ENCODE data around the gene TTI1.

TTI1 gene

DNA sequence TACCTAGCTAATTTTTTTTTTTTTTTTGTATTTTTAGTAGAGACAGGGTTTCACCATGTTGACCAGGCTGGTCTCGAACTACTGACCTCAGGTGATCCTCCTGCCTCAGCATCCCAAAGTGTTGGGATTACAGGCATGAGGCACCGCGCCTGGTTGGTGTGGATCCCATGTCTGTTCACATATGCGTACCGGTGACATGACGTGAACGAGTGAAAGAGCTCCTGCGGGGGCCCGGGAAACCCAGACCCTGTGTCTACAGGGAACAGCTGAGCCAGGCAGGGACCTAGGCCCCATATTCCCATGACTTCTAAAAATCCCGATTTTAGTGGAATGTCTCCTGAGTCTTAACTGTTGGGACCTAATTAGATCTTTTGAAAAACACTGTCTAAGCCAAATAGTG is 97.2 kb downstream of the TTI1 start:
- H3K9ac ChIP-seq (ENCODE audit: low read length), result no peak overlapping the region
- no peak overlapping the region for H3K27ac ChIP-seq (ENCODE audit: low read depth, low read length, poor library complexity, severe bottlenecking)
- H3K36me3 ChIP-seq (ENCODE audit: insufficient read depth, low read length), result no peaks in the 10 kb centered on the region
- H3K4me3 ChIP-seq (ENCODE audit: low read depth, low read length, poor library complexity, severe bottlenecking), result no peak overlapping the region
- H3K4me2 ChIP-seq (ENCODE audit: low read length), result no peak overlapping the region
- no peaks in the 10 kb centered on the region for H3K79me2 ChIP-seq (ENCODE audit: insufficient read depth, low read length)
- no peaks in the 10 kb centered on the region for H3K9me3 ChIP-seq (ENCODE audit: low read length)
- H4K20me1 ChIP-seq (ENCODE audit: insufficient read depth, low read length), result no peaks in the 10 kb centered on the region
- no peak overlapping the region for H2AFZ ChIP-seq (ENCODE audit: low read length)
- H3K4me1 ChIP-seq (ENCODE audit: insufficient read depth, low read length, severe bottlenecking), result no peaks in the 10 kb centered on the region
- no peak for TF ChIP-seq EZH2 (IDR thresholded peaks at IDR 0.05; ENCODE audit: borderline replicate concordance, low read length)
- TF ChIP-seq, protein P1, sequence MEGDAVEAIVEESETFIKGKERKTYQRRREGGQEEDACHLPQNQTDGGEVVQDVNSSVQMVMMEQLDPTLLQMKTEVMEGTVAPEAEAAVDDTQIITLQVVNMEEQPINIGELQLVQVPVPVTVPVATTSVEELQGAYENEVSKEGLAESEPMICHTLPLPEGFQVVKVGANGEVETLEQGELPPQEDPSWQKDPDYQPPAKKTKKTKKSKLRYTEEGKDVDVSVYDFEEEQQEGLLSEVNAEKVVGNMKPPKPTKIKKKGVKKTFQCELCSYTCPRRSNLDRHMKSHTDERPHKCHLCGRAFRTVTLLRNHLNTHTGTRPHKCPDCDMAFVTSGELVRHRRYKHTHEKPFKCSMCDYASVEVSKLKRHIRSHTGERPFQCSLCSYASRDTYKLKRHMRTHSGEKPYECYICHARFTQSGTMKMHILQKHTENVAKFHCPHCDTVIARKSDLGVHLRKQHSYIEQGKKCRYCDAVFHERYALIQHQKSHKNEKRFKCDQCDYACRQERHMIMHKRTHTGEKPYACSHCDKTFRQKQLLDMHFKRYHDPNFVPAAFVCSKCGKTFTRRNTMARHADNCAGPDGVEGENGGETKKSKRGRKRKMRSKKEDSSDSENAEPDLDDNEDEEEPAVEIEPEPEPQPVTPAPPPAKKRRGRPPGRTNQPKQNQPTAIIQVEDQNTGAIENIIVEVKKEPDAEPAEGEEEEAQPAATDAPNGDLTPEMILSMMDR (IDR thresholded peaks at IDR 0.05; ENCODE audit: low read length), result no peak
- no peaks in the 10 kb centered on the region for H3F3A ChIP-seq (ENCODE audit: insufficient read depth, low read length)
- no peaks in the 10 kb centered on the region for H3K9me2 ChIP-seq (ENCODE audit: low read depth, low read length)
- H3K27me3 ChIP-seq (ENCODE audit: insufficient read depth, low read length), result 0 out of 2 replicates have a peak, but pooled peaks cover 6% of the 10 kb centered on the region

GRCh38 chr20:37935435-37935834 is 97.8 kb downstream of the TTI1 start:
- TF ChIP-seq, protein P1 (IDR thresholded peaks at IDR 0.05; ENCODE audit: low read length), result no peak
- no peak for TF ChIP-seq EZH2 (IDR thresholded peaks at IDR 0.05; ENCODE audit: borderline replicate concordance, low read length)
- H3K36me3 ChIP-seq (ENCODE audit: insufficient read depth, low read length), result no peaks in the 10 kb centered on the region
- no peak overlapping the region for H2AFZ ChIP-seq (ENCODE audit: low read length)

DNA sequence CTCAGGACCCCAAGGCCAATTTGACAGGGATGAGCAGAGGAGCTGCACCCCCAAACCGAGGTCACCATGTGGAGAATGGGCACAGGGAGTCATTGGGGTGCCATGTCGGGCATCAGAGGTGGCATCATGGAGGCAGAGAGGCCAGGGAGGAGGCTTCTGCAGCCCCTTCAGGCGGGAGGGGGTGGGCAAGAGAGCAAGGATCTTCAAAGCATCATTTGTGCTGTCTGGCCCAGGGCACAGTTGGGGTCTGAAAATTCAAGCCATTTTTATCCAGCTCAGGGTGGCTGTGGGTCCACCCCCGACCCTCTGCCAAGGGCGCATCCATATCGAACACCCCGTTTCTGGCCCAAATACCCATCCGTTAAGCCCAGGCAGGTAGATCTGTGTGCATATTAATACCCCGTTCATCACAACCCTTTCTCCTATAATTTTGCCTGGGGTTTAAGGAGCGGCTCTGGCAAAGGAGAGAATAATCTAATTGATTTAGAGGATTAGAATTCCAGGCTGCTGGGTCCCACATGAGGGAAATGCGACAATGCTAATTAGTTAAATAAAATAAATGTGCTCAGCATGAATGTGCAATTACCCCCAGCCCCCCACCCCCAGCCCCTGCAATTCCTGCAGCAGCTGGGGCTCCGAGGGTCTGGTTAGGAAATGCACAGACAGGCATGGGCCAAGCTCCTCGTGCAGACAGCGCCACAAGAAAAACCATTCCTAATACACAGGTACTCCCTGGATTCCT is 98.5 kb downstream of the TTI1 start:
- Histone ChIP-seq H3K9ac (ENCODE audit: low read length) (no peak overlapping the region), H3K27me3 (ENCODE audit: insufficient read depth, low read length) (0 out of 2 replicates have a peak, but pooled peaks cover 6% of the 10 kb centered on the region), H3K4me1 (ENCODE audit: insufficient read depth, low read length, severe bottlenecking) (no peaks in the 10 kb centered on the region), H3K27ac (ENCODE audit: low read depth, low read length, poor library complexity, severe bottlenecking) (no peak overlapping the region), H4K20me1 (ENCODE audit: insufficient read depth, low read length) (no peaks in the 10 kb centered on the region), H2AFZ (ENCODE audit: low read length) (no peak overlapping the region), H3K4me3 (ENCODE audit: low read depth, low read length, poor library complexity, severe bottlenecking) (no peak overlapping the region), H3K9me2 (ENCODE audit: low read depth, low read length) (no peaks in the 10 kb centered on the region), H3F3A (ENCODE audit: insufficient read depth, low read length) (no peaks in the 10 kb centered on the region), H3K36me3 (ENCODE audit: insufficient read depth, low read length) (no peaks in the 10 kb centered on the region), H3K79me2 (ENCODE audit: insufficient read depth, low read length) (no peaks in the 10 kb centered on the region), H3K4me2 (ENCODE audit: low read length) (no peak overlapping the region), H3K9me3 (ENCODE audit: low read length) (no peaks in the 10 kb centered on the region)
- TF ChIP-seq EZH2 (IDR thresholded peaks at IDR 0.05; ENCODE audit: borderline replicate concordance, low read length), result no peak
- TF ChIP-seq, protein P1 (IDR thresholded peaks at IDR 0.05; ENCODE audit: low read length), result no peak

More at GRCh38 chr20:37935435-37935834, 97.8 kb downstream of the TTI1 start:
- Histone ChIP-seq H3K4me3 (ENCODE audit: low read depth, low read length, poor library complexity, severe bottlenecking) (no peak overlapping the region), H3K4me2 (ENCODE audit: low read length) (no peak overlapping the region), H3K9ac (ENCODE audit: low read length) (no peak overlapping the region), H3F3A (ENCODE audit: insufficient read depth, low read length) (no peaks in the 10 kb centered on the region), H3K4me1 (ENCODE audit: insufficient read depth, low read length, severe bottlenecking) (no peaks in the 10 kb centered on the region), H3K27me3 (ENCODE audit: insufficient read depth, low read length) (0 out of 2 replicates have a peak, but pooled peaks cover 6% of the 10 kb centered on the region), H3K27ac (ENCODE audit: low read depth, low read length, poor library complexity, severe bottlenecking) (no peak overlapping the region), H3K79me2 (ENCODE audit: insufficient read depth, low read length) (no peaks in the 10 kb centered on the region), H3K9me2 (ENCODE audit: low read depth, low read length) (no peaks in the 10 kb centered on the region), H3K9me3 (ENCODE audit: low read length) (no peaks in the 10 kb centered on the region), H4K20me1 (ENCODE audit: insufficient read depth, low read length) (no peaks in the 10 kb centered on the region)
